MCF 10A (cell line): ENCODE measurements around the gene ZNF462. TPM values are rescaled to one million over a fixed set of nuclear protein-coding genes. Genes with fewer than 3 reads are reported as not detected.

Experiments
- BruUV-seq: library from RNA; stranded (reverse); fragments of 400-500 nt; replicated peaks from 2 replicates; lab custom pipeline; 2021; lab: Mats Ljungman, UMichigan
- CTCF ChIA-PET: fragments of 300-600 bp; sonication (Branson Sonifier 250); formaldehyde crosslinking; extraction: SDS; loops from one replicate; lab custom pipeline; 2021; ENCODE audit warnings: antibody characterized with exemption, inconsistent platforms; lab: Yijun Ruan, JAX
- POLR2A ChIA-PET: fragments of 300-600, 350-650 bp; sonication (Branson Sonifier 250); formaldehyde crosslinking; extraction: SDS; loops from one replicate; lab custom pipeline; 2020; ENCODE audit warnings: antibody characterized with exemption, inconsistent platforms; lab: Yijun Ruan, JAX
- DNase-seq: peaks from one replicate; pipeline ENCODE4 v3.0.0-alpha.2; 2018; ENCODE audit not compliant: unreplicated experiment
- H3K27ac Mint-ChIP-seq: one replicate; pipeline ENCODE4 v1.8.0; 2022; ENCODE audit warnings: mild to moderate bottlenecking, low read depth, mixed read lengths; ENCODE audit not compliant: unreplicated experiment
- H3K27me3 Mint-ChIP-seq: one replicate; pipeline ENCODE4 v1.8.0; 2022; ENCODE audit warnings: mixed read lengths; ENCODE audit not compliant: insufficient read depth, unreplicated experiment
- H3K36me3 Mint-ChIP-seq: one replicate; pipeline ENCODE4 v1.8.0; 2022; ENCODE audit warnings: mild to moderate bottlenecking, moderate library complexity, mixed read lengths; ENCODE audit not compliant: insufficient read depth, unreplicated experiment
- H3K4me1 Mint-ChIP-seq: one replicate; pipeline ENCODE4 v1.8.0; 2022; ENCODE audit warnings: mixed read lengths; ENCODE audit not compliant: insufficient read depth, unreplicated experiment
- H3K4me3 Mint-ChIP-seq: one replicate; pipeline ENCODE4 v1.8.0; 2022; ENCODE audit warnings: mild to moderate bottlenecking, moderate library complexity, mixed read lengths; ENCODE audit not compliant: unreplicated experiment
- H3K9me3 Mint-ChIP-seq: one replicate; pipeline ENCODE4 v1.8.0; 2022; ENCODE audit warnings: mixed read lengths; ENCODE audit not compliant: unreplicated experiment
- intact Hi-C: fragments of 100-400 bp; cut with micrococcal nuclease; formaldehyde crosslinking; loops from 2 replicates; pipeline ENCODE4 v1.14.1; 2022
- total RNA-seq: library from RNA; stranded (reverse); gene quantifications from 2 replicates; pipeline ENCODE4 v1.2.3, GENCODE V29; 2022
- TF ChIP-seq, protein P1 (sequence below): fragments of 200-600 bp; IDR thresholded peaks from one replicate; pipeline ENCODE4 v1.8.0; 2022; ENCODE audit warnings: antibody characterized with exemption, mild to moderate bottlenecking; ENCODE audit not compliant: unreplicated experiment

The ZNF462 gene
- total RNA-seq, 1 experiment from 2014 or later, result 47.2 TPM

DNA sequence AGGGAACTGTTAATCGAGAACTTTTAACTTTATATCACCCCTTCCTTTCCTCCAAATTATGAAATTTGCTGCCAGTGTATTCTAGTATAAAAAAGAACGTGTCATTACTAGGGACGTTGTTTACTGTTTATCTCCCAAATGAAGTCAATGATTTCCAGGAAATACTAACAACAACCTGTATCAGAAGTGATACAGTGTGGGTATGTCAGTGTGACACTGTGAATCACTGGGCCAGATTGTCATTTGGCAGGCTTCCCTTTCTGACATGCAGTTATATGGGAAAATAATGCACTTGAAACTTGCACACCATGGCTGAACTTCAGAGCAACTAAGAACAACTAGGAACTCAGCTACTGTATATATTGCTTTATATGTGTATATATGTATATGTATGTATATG lies 12.6 kb downstream of the ZNF462 start:
- TF ChIP-seq, protein P1, sequence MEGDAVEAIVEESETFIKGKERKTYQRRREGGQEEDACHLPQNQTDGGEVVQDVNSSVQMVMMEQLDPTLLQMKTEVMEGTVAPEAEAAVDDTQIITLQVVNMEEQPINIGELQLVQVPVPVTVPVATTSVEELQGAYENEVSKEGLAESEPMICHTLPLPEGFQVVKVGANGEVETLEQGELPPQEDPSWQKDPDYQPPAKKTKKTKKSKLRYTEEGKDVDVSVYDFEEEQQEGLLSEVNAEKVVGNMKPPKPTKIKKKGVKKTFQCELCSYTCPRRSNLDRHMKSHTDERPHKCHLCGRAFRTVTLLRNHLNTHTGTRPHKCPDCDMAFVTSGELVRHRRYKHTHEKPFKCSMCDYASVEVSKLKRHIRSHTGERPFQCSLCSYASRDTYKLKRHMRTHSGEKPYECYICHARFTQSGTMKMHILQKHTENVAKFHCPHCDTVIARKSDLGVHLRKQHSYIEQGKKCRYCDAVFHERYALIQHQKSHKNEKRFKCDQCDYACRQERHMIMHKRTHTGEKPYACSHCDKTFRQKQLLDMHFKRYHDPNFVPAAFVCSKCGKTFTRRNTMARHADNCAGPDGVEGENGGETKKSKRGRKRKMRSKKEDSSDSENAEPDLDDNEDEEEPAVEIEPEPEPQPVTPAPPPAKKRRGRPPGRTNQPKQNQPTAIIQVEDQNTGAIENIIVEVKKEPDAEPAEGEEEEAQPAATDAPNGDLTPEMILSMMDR, result no peak
- H3K4me3 Mint-ChIP-seq, result no peak overlapping the region
- H3K4me1 Mint-ChIP-seq, result peaks cover 51% of the 10 kb centered on the region
- CTCF ChIA-PET, result interaction anchor here (0.7 to 2.4 kb wide), 2 partner anchors 14 to 100 kb away, joined by 3 to 8 read pairs; no protein-coding TSS in a partner anchor
- no peak for DNase-seq
- H3K27me3 Mint-ChIP-seq, result no peaks in the 10 kb centered on the region
- intact Hi-C loops, result no loop called here
- H3K9me3 Mint-ChIP-seq, result peaks cover 5% of the 10 kb centered on the region
- no TSS peak for BruUV-seq
- H3K36me3 Mint-ChIP-seq, result no peaks in the 10 kb centered on the region
- POLR2A ChIA-PET, result interaction anchor here (0.7 to 9.0 kb wide), 6 partner anchors 8 to 73 kb away, joined by 3 to 171 read pairs (median 4); no protein-coding TSS in a partner anchor
- H3K27ac Mint-ChIP-seq, result peak overlapping the region; percentile 5

DNA sequence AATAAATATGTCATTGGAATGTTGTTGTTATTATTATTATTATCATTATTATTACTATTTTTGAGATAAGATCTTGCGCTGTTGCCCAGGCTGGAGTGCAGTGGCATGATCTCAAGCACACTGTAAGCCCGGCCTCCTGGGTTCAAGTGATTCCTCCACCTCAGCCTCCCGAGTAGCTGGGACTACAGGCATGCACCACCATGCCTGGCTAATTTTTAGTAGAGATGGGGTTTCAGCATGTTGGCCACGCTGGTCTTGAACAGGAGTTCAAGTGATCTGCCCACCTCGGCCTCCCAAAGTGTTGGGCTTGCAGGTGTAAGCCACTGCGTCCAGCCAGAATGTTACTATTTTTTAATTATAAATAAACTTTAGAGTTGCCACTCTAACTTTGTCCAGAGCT lies 14.4 kb downstream of the ZNF462 start:
- Mint-ChIP-seq H3K27me3 (no peaks in the 10 kb centered on the region), H3K36me3 (peaks cover 7% of the 10 kb centered on the region), H3K9me3 (peaks cover 5% of the 10 kb centered on the region), H3K27ac (no peak overlapping the region), H3K4me3 (no peak overlapping the region), H3K4me1 (peaks cover 51% of the 10 kb centered on the region)
- no peak for DNase-seq
- intact Hi-C loops, result no loop called here
- no TSS peak for BruUV-seq
- POLR2A ChIA-PET, result interaction anchor here (1.0 to 9.0 kb wide), 3 partner anchors 9 to 12 kb away, joined by 4 to 171 read pairs (median 13); no protein-coding TSS in a partner anchor
- CTCF ChIA-PET, result interaction anchor here (0.6 to 1.7 kb wide), 3 partner anchors 8 to 1035 kb away, joined by 3 to 10 read pairs (median 3); no protein-coding TSS in a partner anchor
- TF ChIP-seq, protein P1, result no peak

DNA sequence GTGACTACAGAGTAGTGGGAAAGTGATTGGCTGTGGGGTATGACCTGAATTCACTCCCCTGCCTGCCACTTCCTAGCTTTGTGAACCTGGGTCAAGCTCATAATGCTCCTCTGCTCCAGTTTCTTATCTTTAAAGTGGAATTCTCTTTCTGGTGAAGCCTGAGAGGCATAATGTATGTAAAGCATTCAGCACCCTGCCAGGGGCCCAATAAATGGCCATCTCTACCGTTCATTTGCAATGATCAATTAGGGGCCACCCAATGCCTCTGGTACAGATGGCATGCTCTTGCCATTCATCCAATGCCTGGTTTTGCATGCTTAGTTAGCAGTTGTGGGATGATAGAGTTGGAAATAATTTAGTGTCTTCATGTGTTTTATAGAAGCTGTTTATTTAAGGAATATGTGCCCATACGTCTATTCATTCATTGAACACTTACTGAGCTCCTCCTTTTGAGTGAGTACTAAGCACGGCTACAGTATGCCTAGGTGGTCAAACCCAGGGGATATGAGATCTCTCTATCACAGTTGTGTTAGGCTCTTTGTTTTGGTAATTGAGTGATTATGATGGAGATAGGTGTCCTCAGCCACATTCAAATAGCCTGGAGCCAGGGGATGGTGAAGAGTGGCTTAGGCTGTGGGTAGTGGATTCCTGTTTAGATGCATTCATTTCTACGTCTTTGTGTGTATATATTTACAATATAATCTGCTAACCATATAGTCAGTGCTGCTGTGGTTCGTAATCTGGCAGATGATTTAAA lies 15.3 kb downstream of the ZNF462 start:
- no peak overlapping the region for H3K4me3 Mint-ChIP-seq
- no TSS peak for BruUV-seq
- peak overlapping the region; percentile 76 for H3K27ac Mint-ChIP-seq

More for the DNA sequence above, 15.3 kb downstream of the ZNF462 start:
- CTCF ChIA-PET, result interaction anchor here (0.6 to 1.7 kb wide), 5 partner anchors 9 to 1036 kb away, joined by 3 to 10 read pairs (median 3); no protein-coding TSS in a partner anchor
- DNase-seq, result no peak
- POLR2A ChIA-PET, result interaction anchor here (0.8 to 15.0 kb wide), 6 partner anchors 9 to 39 kb away, joined by 4 to 710 read pairs (median 14); partner anchors contain the start of gene ZNF462
- Mint-ChIP-seq H3K4me1 (peaks cover 51% of the 10 kb centered on the region), H3K36me3 (peaks cover 7% of the 10 kb centered on the region), H3K9me3 (peaks cover 5% of the 10 kb centered on the region), H3K27me3 (no peaks in the 10 kb centered on the region)
- TF ChIP-seq, protein P1, result no peak
- intact Hi-C loops, result no loop called here
